Panc1 (cell line): Measurements from ENCODE around the gene ZNF582.

Experiments
- POLR2AphosphoS5 ChIP-seq: IDR thresholded peaks from 2 replicates; pipeline ENCODE4 v1.6.1; 2012; ENCODE audit warnings: mild to moderate bottlenecking, low read depth, low read length, moderate library complexity
- TF ChIP-seq, protein P1 (sequence below): fragments of 450-650 bp; IDR thresholded peaks from 2 replicates; pipeline ENCODE4 v1.5.1; 2017; ENCODE audit warnings: mild to moderate bottlenecking

DNA sequence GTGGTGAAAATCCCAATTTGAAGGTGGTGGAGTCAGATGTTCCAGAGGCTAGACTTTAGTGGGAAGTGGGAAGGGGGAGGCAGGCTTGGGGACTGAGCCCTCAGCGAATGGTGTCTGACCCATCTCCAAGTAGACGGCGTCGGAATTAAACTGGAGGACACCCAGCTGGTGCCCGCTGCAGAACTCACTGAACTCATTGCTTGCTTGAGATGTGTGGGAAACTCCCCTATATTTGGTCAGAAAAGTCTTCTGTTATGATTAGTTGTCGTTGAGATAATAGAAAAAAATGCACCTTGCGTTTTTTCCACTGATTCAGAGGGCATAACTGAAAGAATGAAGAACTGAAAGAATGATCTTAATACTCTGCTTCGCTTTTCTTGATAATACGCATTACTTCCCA is 9.9 kb upstream of the ZNF582 start:
- TF ChIP-seq, protein P1, sequence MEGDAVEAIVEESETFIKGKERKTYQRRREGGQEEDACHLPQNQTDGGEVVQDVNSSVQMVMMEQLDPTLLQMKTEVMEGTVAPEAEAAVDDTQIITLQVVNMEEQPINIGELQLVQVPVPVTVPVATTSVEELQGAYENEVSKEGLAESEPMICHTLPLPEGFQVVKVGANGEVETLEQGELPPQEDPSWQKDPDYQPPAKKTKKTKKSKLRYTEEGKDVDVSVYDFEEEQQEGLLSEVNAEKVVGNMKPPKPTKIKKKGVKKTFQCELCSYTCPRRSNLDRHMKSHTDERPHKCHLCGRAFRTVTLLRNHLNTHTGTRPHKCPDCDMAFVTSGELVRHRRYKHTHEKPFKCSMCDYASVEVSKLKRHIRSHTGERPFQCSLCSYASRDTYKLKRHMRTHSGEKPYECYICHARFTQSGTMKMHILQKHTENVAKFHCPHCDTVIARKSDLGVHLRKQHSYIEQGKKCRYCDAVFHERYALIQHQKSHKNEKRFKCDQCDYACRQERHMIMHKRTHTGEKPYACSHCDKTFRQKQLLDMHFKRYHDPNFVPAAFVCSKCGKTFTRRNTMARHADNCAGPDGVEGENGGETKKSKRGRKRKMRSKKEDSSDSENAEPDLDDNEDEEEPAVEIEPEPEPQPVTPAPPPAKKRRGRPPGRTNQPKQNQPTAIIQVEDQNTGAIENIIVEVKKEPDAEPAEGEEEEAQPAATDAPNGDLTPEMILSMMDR: no peak
- no peak for TF ChIP-seq POLR2AphosphoS5
